H9 (cell line): ENCODE results near the gene FAM9C. TPM values are rescaled to one million over a fixed set of nuclear protein-coding genes. Genes with fewer than 3 reads are reported as not detected.

ENCODE experiments used
- DNase-seq: peaks from one replicate; pipeline ENCODE4 v3.0.0-alpha.2; 2017
- H2AFZ ChIP-seq: one replicate; pipeline ENCODE4 v1.6.1; 2013; ENCODE audit warnings: mild to moderate bottlenecking, low read length, control low read depth, moderate library complexity
- H2AK5ac ChIP-seq: 2 replicates; pipeline ENCODE4 v1.6.1; 2013; ENCODE audit warnings: low read length, control low read depth, mixed read lengths; ENCODE audit not compliant: insufficient read length
- H2BK120ac ChIP-seq: one replicate; pipeline ENCODE4 v1.6.1; 2013; ENCODE audit warnings: low read depth, mild to moderate bottlenecking, low read length, control low read depth, inconsistent platforms; ENCODE audit not compliant: poor library complexity, severe bottlenecking
- H2BK12ac ChIP-seq: 2 replicates; pipeline ENCODE4 v1.6.1; 2013; ENCODE audit warnings: low read length, control low read depth, mixed read lengths, low read depth; ENCODE audit not compliant: insufficient read length
- H2BK15ac ChIP-seq: 2 replicates; pipeline ENCODE4 v1.6.1; 2013; ENCODE audit warnings: low read depth, low read length, control low read depth
- H2BK20ac ChIP-seq: one replicate; pipeline ENCODE4 v1.6.1; 2013; ENCODE audit warnings: low read depth, mild to moderate bottlenecking, low read length, control low read depth, inconsistent platforms; ENCODE audit not compliant: poor library complexity, severe bottlenecking
- H2BK5ac ChIP-seq: 2 replicates; pipeline ENCODE4 v1.6.1; 2013; ENCODE audit warnings: low read length, control low read depth, mixed read lengths; ENCODE audit not compliant: insufficient read length
- H3K14ac ChIP-seq: 2 replicates; pipeline ENCODE4 v1.6.1; 2013; ENCODE audit warnings: low read length, control low read depth; ENCODE audit not compliant: insufficient read depth
- H3K18ac ChIP-seq: 2 replicates; pipeline ENCODE4 v1.6.1; 2013; ENCODE audit warnings: low read depth, mild to moderate bottlenecking, mixed read lengths, low read length, control low read depth; ENCODE audit not compliant: insufficient read length
- H3K23ac ChIP-seq: 2 replicates; pipeline ENCODE4 v1.6.1; 2013; ENCODE audit warnings: low read length, control low read depth, mixed read lengths, low read depth; ENCODE audit not compliant: insufficient read length
- H3K23me2 ChIP-seq: 2 replicates; pipeline ENCODE4 v1.6.1; 2013; ENCODE audit warnings: low read depth, mild to moderate bottlenecking, mixed read lengths, low read length, control low read depth; ENCODE audit not compliant: insufficient read length, poor library complexity, severe bottlenecking
- H3K27ac ChIP-seq: 2 replicates; pipeline ENCODE4 v1.5.1; 2013; ENCODE audit warnings: low read length, control low read depth, mixed read lengths, low read depth; ENCODE audit not compliant: insufficient read length
- H3K27me3 ChIP-seq: 2 replicates; pipeline ENCODE4 v1.6.1; 2013; ENCODE audit warnings: low read length, control low read depth, inconsistent platforms; ENCODE audit not compliant: insufficient read depth
- H3K4ac ChIP-seq: 2 replicates; pipeline ENCODE4 v1.6.1; 2013; ENCODE audit warnings: low read depth, mild to moderate bottlenecking, control low read depth, inconsistent platforms, low read length, moderate library complexity
- H3K4me1 ChIP-seq: 2 replicates; pipeline ENCODE4 v1.6.1; 2013; ENCODE audit warnings: low read length, control low read depth, inconsistent platforms; ENCODE audit not compliant: insufficient read depth
- H3K4me2 ChIP-seq: 2 replicates; pipeline ENCODE4 v1.6.1; 2013; ENCODE audit warnings: low read length, control low read depth, mixed read lengths; ENCODE audit not compliant: insufficient read length, insufficient read depth
- H3K56ac ChIP-seq: 2 replicates; pipeline ENCODE4 v1.6.1; 2013; ENCODE audit warnings: low read depth, mild to moderate bottlenecking, mixed read lengths, low read length, control low read depth; ENCODE audit not compliant: insufficient read length
- H3K79me1 ChIP-seq: 2 replicates; pipeline ENCODE4 v1.6.1; 2013; ENCODE audit warnings: low read depth, mild to moderate bottlenecking, moderate library complexity, low read length, control low read depth, inconsistent platforms; ENCODE audit not compliant: insufficient read depth, poor library complexity, severe bottlenecking
- H3K79me2 ChIP-seq: 2 replicates; pipeline ENCODE4 v1.6.1; 2013; ENCODE audit warnings: low read length, control low read depth, inconsistent platforms; ENCODE audit not compliant: insufficient read depth
- H3K9ac ChIP-seq: 2 replicates; pipeline ENCODE4 v1.6.1; 2013; ENCODE audit warnings: low read length, control low read depth, mixed read lengths; ENCODE audit not compliant: insufficient read length; ENCODE audit errors: extremely low read depth
- H3K9me3 ChIP-seq: one replicate; pipeline ENCODE4 v1.6.1; 2013; ENCODE audit warnings: low read depth, low read length, inconsistent platforms; ENCODE audit not compliant: control insufficient read depth
- H3T11ph ChIP-seq: one replicate; pipeline ENCODE4 v1.6.1; 2013; ENCODE audit warnings: mild to moderate bottlenecking, low read length, control low read depth, inconsistent platforms
- H4K20me1 ChIP-seq: one replicate; pipeline ENCODE4 v1.6.1; 2013; ENCODE audit not compliant: control insufficient read depth, insufficient read length, insufficient read depth
- H4K5ac ChIP-seq: 2 replicates; pipeline ENCODE4 v1.6.1; 2013; ENCODE audit warnings: low read depth, mild to moderate bottlenecking, mixed read lengths, low read length, control low read depth; ENCODE audit not compliant: insufficient read length
- H4K8ac ChIP-seq: replicated peaks from 2 replicates; pipeline ENCODE4 v1.6.1; 2013; ENCODE audit warnings: low read length, control low read depth, mixed read lengths, low read depth; ENCODE audit not compliant: insufficient read length
- H4K91ac ChIP-seq: 2 replicates; pipeline ENCODE4 v1.6.1; 2013; ENCODE audit warnings: low read depth, mild to moderate bottlenecking, moderate library complexity, mixed read lengths, low read length, control low read depth; ENCODE audit not compliant: insufficient read length
- H3K27ac Mint-ChIP-seq, 3 experiments: 2 replicates in 2 of 3; 3 replicates in 1 of 3; pipeline ENCODE4 v1.8.0; 2020 to 2021; ENCODE audit warnings: mixed read lengths in 3 of 3, mild to moderate bottlenecking in 1 of 3, moderate library complexity in 1 of 3
- H3K27me3 Mint-ChIP-seq: 2 replicates; pipeline ENCODE4 v1.8.0; 2021; ENCODE audit warnings: low read depth, mild to moderate bottlenecking, moderate library complexity, mixed read lengths
- H3K36me3 Mint-ChIP-seq, 3 experiments: 2 replicates in 2 of 3; 3 replicates in 1 of 3; pipeline ENCODE4 v1.8.0; 2020 to 2021; ENCODE audit warnings: low read depth in 3 of 3, mixed read lengths in 3 of 3; ENCODE audit not compliant: insufficient read depth in 1 of 3
- H3K4me1 Mint-ChIP-seq, 2 experiments: 2 replicates each; pipeline ENCODE4 v1.8.0; 2020; ENCODE audit warnings: mixed read lengths in 2 of 2
- H3K4me3 Mint-ChIP-seq, 2 experiments: 2 replicates in 1 of 2; 3 replicates in 1 of 2; pipeline ENCODE4 v1.8.0; 2020 to 2021; ENCODE audit warnings: mild to moderate bottlenecking in 2 of 2, mixed read lengths in 2 of 2, moderate library complexity in 1 of 2
- H3K9me3 Mint-ChIP-seq, 2 experiments: 2 replicates in 1 of 2; 3 replicates in 1 of 2; pipeline ENCODE4 v1.8.0; 2020; ENCODE audit warnings: mild to moderate bottlenecking in 2 of 2, mixed read lengths in 2 of 2, moderate library complexity in 1 of 2
- WGBS: extraction: QIAGEN DNeasy Blood & Tissue Kit; methylation state at CpG from one replicate; pipeline ENCODE4 v1.1.7; 2013; ENCODE audit warnings: missing lambda C conversion rate, low lambda C conversion rate, mixed read lengths; ENCODE audit not compliant: insufficient read length; ENCODE audit errors: extremely low coverage; 5-methylcytosine and 5-hydroxymethylcytosine counted together
- total RNA-seq: library from RNA; stranded (reverse); gene quantifications from 2 replicates; pipeline ENCODE4 v1.2.1, GENCODE V29; 2021
- TF ChIP-seq, protein P1 (sequence below): fragments of 200-600 bp; sonication (generic); conservative IDR thresholded peaks from 3 replicates; pipeline ENCODE4 v1.8.0; 2021; ENCODE audit warnings: antibody characterized with exemption, mild to moderate bottlenecking

Gene FAM9C
- total RNA-seq, 1 experiment from 2014 or later = not detected

- TF ChIP-seq, protein P1, sequence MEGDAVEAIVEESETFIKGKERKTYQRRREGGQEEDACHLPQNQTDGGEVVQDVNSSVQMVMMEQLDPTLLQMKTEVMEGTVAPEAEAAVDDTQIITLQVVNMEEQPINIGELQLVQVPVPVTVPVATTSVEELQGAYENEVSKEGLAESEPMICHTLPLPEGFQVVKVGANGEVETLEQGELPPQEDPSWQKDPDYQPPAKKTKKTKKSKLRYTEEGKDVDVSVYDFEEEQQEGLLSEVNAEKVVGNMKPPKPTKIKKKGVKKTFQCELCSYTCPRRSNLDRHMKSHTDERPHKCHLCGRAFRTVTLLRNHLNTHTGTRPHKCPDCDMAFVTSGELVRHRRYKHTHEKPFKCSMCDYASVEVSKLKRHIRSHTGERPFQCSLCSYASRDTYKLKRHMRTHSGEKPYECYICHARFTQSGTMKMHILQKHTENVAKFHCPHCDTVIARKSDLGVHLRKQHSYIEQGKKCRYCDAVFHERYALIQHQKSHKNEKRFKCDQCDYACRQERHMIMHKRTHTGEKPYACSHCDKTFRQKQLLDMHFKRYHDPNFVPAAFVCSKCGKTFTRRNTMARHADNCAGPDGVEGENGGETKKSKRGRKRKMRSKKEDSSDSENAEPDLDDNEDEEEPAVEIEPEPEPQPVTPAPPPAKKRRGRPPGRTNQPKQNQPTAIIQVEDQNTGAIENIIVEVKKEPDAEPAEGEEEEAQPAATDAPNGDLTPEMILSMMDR = no peak
- H4K20me1 ChIP-seq = no peaks in the 10 kb centered on the region
- H3K9me3 ChIP-seq = peaks cover 5% of the 10 kb centered on the region
- H2BK120ac ChIP-seq = no peak overlapping the region
- no peak overlapping the region for H3K4ac ChIP-seq
- H3K4me1 ChIP-seq = no peaks in the 10 kb centered on the region
- H2BK20ac ChIP-seq = no peak overlapping the region
- no peak overlapping the region for H2BK5ac ChIP-seq
- no peaks in the 10 kb centered on the region for H3K79me2 ChIP-seq
- H2AFZ ChIP-seq = no peak overlapping the region
- H3K27ac ChIP-seq = no peak overlapping the region
- no peaks in the 10 kb centered on the region for H3K27me3 ChIP-seq
- H3K4me3 Mint-ChIP-seq = no peak overlapping the region
- H3K23ac ChIP-seq = no peak overlapping the region
- H3K79me1 ChIP-seq = no peaks in the 10 kb centered on the region
- no peak for DNase-seq
- no peak overlapping the region for H3K4me2 ChIP-seq
- no peak overlapping the region for H4K8ac ChIP-seq
- no peak overlapping the region for H4K5ac ChIP-seq
- peaks cover 59 to 67% of the 10 kb centered on the region in 2 experiments for H3K9me3 Mint-ChIP-seq
- no peak overlapping the region for H3K27ac Mint-ChIP-seq
- H2BK15ac ChIP-seq = no peak overlapping the region
- H3K9ac ChIP-seq = no peak overlapping the region
- no CpG with 5 or more reads among the region's 1 CpG for WGBS
- peaks cover 3 to 18% (median 10%) of the 10 kb centered on the region in 3 experiments for H3K36me3 Mint-ChIP-seq
- H3K56ac ChIP-seq = no peak overlapping the region
- H3K18ac ChIP-seq = no peak overlapping the region
- no peaks in the 10 kb centered on the region for H3K23me2 ChIP-seq
- H3K4me1 Mint-ChIP-seq = peaks cover 0 to 4% of the 10 kb centered on the region in 2 experiments; a peak in 2 of 4 replicates
- H3K14ac ChIP-seq = no peak overlapping the region
- no peak overlapping the region for H2BK12ac ChIP-seq
- no peak overlapping the region for H4K91ac ChIP-seq
- H2AK5ac ChIP-seq = no peak overlapping the region
- no peak overlapping the region for H3T11ph ChIP-seq
- no peaks in the 10 kb centered on the region; the same call in 1 of the 2 replicates for H3K27me3 Mint-ChIP-seq
These were observed 6.7 kb upstream of the FAM9C start for GRCh38 chrX:13051167-13051528.
